T-helper 17 cell (primary cell): ENCODE results near the gene SYNJ2. TPM values are rescaled to one million over a fixed set of nuclear protein-coding genes. Genes with fewer than 3 reads are reported as not detected.
A peak's percentile ranks its signal among the peaks of the same experiment; 100 is the strongest.

ENCODE experiments used
- ATAC-seq: fragments of 150-1000 bp; cut with Tn5 transposase; 2 replicates; pipeline ENCODE4 v1.10.0; 2021; ENCODE audit warnings: mild to moderate bottlenecking, moderate library complexity
- DNase-seq, 3 donors: peaks; one replicate each; pipeline versions ENCODE4 v3.0.0 to v3.0.0-alpha.2; 2020 to 2021
- H3K9me3 ChIP-seq: one replicate; pipeline ENCODE4 v1.7.0; 2013; ENCODE audit warnings: low read length, mild to moderate bottlenecking; ENCODE audit not compliant: control insufficient read depth, poor library complexity, severe bottlenecking
- H3K27ac Mint-ChIP-seq: one replicate; pipeline ENCODE4 v1.8.0; 2022; ENCODE audit warnings: mild to moderate bottlenecking, moderate library complexity, mixed read lengths
- H3K27me3 Mint-ChIP-seq: one replicate; pipeline ENCODE4 v1.8.0; 2022; ENCODE audit warnings: mixed read lengths
- H3K36me3 Mint-ChIP-seq: one replicate; pipeline ENCODE4 v1.8.0; 2022; ENCODE audit warnings: low read depth, mixed read lengths
- H3K4me1 Mint-ChIP-seq: one replicate; pipeline ENCODE4 v1.8.0; 2022; ENCODE audit warnings: mild to moderate bottlenecking, mixed read lengths
- H3K4me3 Mint-ChIP-seq: one replicate; pipeline ENCODE4 v1.8.0; 2022; ENCODE audit warnings: mild to moderate bottlenecking, moderate library complexity, mixed read lengths
- total RNA-seq, 4 donors: library from RNA in 2 of 4; stranded (reverse) in 2 of 4; gene quantifications; one replicate each; pipeline ENCODE4 v1.2.3 and lab custom pipeline; 2022 to 2026

The SYNJ2 gene
- total RNA-seq, 2 donors from 2014 or later: 43.6 to 45.0 TPM

DNA sequence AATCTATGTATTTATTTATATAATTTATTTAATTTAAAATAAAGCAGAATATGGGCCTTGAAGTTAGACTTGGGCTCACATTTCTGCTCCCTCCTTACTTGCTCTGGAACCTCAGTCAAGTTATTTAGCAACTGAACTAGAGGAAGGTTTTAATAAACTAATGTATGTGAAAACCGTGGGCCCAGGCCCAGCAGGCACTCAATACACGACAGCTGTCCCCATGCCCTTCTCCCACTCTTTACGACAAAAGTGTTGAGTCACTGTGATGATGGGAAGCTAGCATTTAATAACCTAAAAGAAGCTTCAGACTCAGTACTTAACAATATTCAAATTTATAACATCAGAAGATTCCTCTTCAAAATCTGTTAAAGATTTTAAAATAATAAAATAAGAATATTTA lies 139.7 kb downstream of the SYNJ2 start:
- H3K36me3 Mint-ChIP-seq: peaks cover 10% of the 10 kb centered on the region
- no peaks in the 10 kb centered on the region for H3K4me1 Mint-ChIP-seq
- H3K4me3 Mint-ChIP-seq: no peak overlapping the region
- H3K27me3 Mint-ChIP-seq: no peaks in the 10 kb centered on the region
- no peaks in the 10 kb centered on the region for H3K9me3 ChIP-seq
- H3K27ac Mint-ChIP-seq: no peak overlapping the region
- no peak for ATAC-seq
- no peak for DNase-seq

- H3K9me3 ChIP-seq: no peaks in the 10 kb centered on the region
- H3K4me3 Mint-ChIP-seq: no peak overlapping the region
- H3K4me1 Mint-ChIP-seq: no peaks in the 10 kb centered on the region
- no peaks in the 10 kb centered on the region for H3K27me3 Mint-ChIP-seq
- DNase-seq: no peak
- H3K36me3 Mint-ChIP-seq: peaks cover 10% of the 10 kb centered on the region
- H3K27ac Mint-ChIP-seq: no peak overlapping the region
- ATAC-seq: no peak
Observed at GRCh38 chr6:158122048-158122447, 140.4 kb downstream of the SYNJ2 start.

GRCh38 chr6:158124288-158124687 lies 142.6 kb downstream of the SYNJ2 start:
- H3K9me3 ChIP-seq: no peaks in the 10 kb centered on the region
- no peak for ATAC-seq
- Mint-ChIP-seq H3K4me1 (no peaks in the 10 kb centered on the region), H3K27me3 (no peaks in the 10 kb centered on the region), H3K36me3 (peaks cover 10% of the 10 kb centered on the region), H3K27ac (no peak overlapping the region), H3K4me3 (no peak overlapping the region)
- no peak for DNase-seq

DNA sequence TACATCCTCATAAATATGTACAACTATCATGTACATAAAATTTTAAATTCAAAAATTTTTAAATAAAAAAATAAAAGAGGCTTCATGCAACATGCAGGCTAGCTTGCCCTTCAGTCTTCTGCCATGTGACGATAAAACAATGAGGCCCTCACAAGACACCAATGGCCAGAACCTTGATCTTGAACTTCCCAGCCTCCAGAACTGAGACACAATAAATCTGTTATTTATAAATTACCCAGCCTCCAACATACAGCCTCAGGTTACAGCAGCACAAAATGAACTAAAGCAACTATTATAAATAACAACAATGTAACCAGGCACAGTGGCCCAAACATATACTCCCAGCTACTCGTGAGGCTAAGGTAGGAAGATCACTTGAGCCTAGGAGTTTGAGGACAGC lies 143.6 kb downstream of the SYNJ2 start:
- H3K27me3 Mint-ChIP-seq: no peaks in the 10 kb centered on the region
- no peaks in the 10 kb centered on the region for H3K9me3 ChIP-seq
- H3K4me3 Mint-ChIP-seq: no peak overlapping the region
- no peak overlapping the region for H3K27ac Mint-ChIP-seq
- DNase-seq: no peak
- no peak for ATAC-seq
- no peaks in the 10 kb centered on the region for H3K4me1 Mint-ChIP-seq
- H3K36me3 Mint-ChIP-seq: peaks cover 10% of the 10 kb centered on the region

- H3K9me3 ChIP-seq: no peaks in the 10 kb centered on the region
- H3K27me3 Mint-ChIP-seq: no peaks in the 10 kb centered on the region
- peaks cover 5% of the 10 kb centered on the region for H3K4me1 Mint-ChIP-seq
- no peaks in the 10 kb centered on the region for H3K36me3 Mint-ChIP-seq
- no peak overlapping the region for H3K27ac Mint-ChIP-seq
- ATAC-seq: peak; percentile 54
- H3K4me3 Mint-ChIP-seq: no peak overlapping the region
- DNase-seq: no peak
Observed at GRCh38 chr6:158131926-158132325, 150.3 kb downstream of the SYNJ2 start.

- Mint-ChIP-seq H3K27ac (peak overlapping the region; percentile 74), H3K4me1 (no peaks in the 10 kb centered on the region), H3K27me3 (no peaks in the 10 kb centered on the region), H3K36me3 (peaks cover 6% of the 10 kb centered on the region), H3K4me3 (no peak overlapping the region)
- DNase-seq (no peak), ATAC-seq (no peak)
- H3K9me3 ChIP-seq: no peaks in the 10 kb centered on the region
Observed at GRCh38 chr6:158142789-158143188, 161.1 kb downstream of the SYNJ2 start.

DNA sequence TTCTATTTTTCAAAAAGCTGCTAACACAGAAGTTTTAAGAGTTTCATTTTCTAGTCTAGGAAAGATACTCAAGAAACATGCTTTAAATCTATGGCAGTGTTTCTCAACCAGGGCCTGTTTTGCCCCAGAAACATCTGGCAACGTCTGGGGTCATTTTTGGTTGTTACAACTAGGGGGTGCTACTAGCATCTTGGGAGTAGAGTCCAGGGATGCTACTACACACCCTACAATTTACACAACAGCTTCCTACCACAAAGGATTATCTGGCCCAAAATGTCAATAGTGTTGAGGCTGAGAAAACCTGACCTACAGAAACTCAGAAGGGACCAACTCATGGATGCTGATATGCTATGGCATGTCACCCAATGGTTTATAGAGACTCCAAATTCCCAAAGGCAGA lies 162.0 kb downstream of the SYNJ2 start:
- H3K27ac Mint-ChIP-seq: no peak overlapping the region
- DNase-seq: no peak
- ATAC-seq: no peak
- H3K4me1 Mint-ChIP-seq: no peaks in the 10 kb centered on the region
- no peaks in the 10 kb centered on the region for H3K9me3 ChIP-seq
- no peaks in the 10 kb centered on the region for H3K27me3 Mint-ChIP-seq
- peaks cover 5% of the 10 kb centered on the region for H3K36me3 Mint-ChIP-seq
- no peak overlapping the region for H3K4me3 Mint-ChIP-seq

Other genes starting within 250 kb of the SYNJ2 start
- 10 to 100 TPM; 21.2 to 38.9 TPM for gene SNX9, start 158.6 kb upstream of the SYNJ2 start, total RNA-seq
- 1 to 10 TPM; 2.4 to 3.2 TPM for gene SERAC1, start 186.4 kb downstream of the SYNJ2 start, total RNA-seq
- 1 to 10 TPM; 5.7 to 5.9 TPM for gene GTF2H5, start 186.5 kb downstream of the SYNJ2 start, total RNA-seq